ENCODE data around the gene ZSWIM8.

The ZSWIM8 gene

DNA sequence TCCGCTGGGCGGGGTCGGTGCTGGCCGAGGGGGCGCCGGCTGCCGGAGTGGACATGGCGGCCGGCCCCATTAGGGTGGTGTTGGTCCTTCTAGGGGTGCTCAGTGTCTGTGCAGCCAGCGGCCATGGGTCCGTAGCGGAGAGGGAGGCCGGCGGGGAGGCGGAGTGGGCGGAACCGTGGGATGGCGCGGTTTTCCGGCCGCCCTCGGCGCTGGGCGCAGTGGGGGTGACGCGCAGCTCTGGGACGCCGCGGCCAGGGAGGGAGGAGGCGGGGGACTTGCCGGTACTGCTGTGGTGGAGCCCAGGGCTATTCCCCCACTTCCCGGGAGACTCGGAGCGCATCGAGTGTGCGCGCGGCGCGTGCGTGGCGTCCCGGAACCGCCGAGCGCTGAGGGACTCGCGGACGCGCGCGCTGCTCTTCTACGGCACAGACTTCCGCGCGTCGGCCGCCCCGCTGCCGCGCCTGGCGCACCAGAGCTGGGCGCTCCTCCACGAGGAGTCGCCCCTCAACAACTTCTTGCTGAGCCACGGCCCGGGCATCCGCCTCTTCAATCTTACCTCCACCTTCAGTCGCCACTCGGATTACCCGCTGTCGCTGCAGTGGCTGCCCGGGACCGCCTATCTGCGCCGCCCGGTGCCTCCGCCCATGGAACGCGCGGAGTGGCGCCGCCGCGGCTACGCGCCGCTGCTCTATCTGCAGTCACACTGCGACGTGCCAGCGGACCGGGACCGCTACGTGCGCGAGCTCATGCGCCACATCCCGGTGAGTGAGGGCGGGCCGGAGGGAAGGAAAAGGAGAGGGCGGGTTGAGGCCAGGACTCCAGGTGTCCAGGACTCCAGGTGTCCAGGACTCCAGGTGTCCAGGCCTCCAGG, 12.9 kb upstream of the ZSWIM8 start:
- TF ChIP-seq POLR2AphosphoS5 (IDR thresholded peaks at IDR 0.05; ENCODE audit: low read depth, low read length) (peak; percentile 48; the same call in 1 of the 2 replicates), TAF1 (IDR thresholded peaks at IDR 0.05; ENCODE audit: borderline replicate concordance, insufficient read depth, low read length) (0 out of 2 replicates have a peak, but pooled peaks have one; percentile 52), SIN3A (IDR thresholded peaks at IDR 0.05; ENCODE audit: borderline replicate concordance, insufficient read depth, low read length) (0 out of 2 replicates have a peak, but pooled peaks have one; percentile 12), FOXP2 (optimal IDR thresholded peaks at IDR 0.05; ENCODE audit: borderline replicate concordance, extremely low read depth, extremely low read length, insufficient read depth) (peak; percentile 39)
- TF ChIP-seq, protein P1, sequence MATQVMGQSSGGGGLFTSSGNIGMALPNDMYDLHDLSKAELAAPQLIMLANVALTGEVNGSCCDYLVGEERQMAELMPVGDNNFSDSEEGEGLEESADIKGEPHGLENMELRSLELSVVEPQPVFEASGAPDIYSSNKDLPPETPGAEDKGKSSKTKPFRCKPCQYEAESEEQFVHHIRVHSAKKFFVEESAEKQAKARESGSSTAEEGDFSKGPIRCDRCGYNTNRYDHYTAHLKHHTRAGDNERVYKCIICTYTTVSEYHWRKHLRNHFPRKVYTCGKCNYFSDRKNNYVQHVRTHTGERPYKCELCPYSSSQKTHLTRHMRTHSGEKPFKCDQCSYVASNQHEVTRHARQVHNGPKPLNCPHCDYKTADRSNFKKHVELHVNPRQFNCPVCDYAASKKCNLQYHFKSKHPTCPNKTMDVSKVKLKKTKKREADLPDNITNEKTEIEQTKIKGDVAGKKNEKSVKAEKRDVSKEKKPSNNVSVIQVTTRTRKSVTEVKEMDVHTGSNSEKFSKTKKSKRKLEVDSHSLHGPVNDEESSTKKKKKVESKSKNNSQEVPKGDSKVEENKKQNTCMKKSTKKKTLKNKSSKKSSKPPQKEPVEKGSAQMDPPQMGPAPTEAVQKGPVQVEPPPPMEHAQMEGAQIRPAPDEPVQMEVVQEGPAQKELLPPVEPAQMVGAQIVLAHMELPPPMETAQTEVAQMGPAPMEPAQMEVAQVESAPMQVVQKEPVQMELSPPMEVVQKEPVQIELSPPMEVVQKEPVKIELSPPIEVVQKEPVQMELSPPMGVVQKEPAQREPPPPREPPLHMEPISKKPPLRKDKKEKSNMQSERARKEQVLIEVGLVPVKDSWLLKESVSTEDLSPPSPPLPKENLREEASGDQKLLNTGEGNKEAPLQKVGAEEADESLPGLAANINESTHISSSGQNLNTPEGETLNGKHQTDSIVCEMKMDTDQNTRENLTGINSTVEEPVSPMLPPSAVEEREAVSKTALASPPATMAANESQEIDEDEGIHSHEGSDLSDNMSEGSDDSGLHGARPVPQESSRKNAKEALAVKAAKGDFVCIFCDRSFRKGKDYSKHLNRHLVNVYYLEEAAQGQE (IDR thresholded peaks at IDR 0.05; ENCODE audit: insufficient read depth in 1 of 2, low read depth in 2 of 2, low read length in 2 of 2): 0 out of 4 replicates have a peak, but pooled peaks of 1 of the 2 experiments have one; percentile 13

DNA sequence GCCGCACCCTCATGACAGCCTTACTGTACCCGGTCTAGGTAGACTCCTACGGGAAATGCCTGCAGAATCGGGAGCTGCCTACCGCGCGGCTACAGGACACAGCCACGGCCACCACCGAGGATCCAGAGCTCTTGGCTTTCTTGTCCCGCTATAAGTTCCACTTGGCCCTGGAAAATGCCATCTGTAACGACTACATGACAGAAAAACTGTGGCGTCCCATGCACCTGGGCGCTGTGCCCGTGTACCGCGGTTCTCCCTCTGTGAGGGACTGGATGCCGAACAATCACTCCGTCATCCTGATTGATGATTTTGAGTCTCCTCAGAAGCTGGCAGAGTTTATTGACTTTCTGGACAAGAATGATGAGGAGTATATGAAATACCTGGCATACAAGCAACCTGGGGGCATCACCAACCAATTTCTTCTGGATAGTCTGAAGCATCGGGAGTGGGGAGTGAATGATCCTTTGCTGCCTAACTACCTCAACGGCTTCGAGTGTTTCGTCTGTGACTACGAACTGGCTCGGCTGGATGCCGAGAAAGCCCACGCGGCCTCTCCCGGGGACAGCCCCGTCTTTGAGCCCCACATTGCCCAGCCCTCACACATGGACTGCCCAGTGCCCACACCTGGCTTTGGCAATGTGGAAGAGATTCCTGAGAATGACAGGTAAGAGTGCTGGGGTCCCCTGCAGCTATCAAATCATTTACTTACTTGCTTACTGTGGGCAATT, 12.1 kb upstream of the ZSWIM8 start:
- TF ChIP-seq POLR2AphosphoS5 (IDR thresholded peaks at IDR 0.05; ENCODE audit: low read depth, low read length) (no peak), FOXP2 (optimal IDR thresholded peaks at IDR 0.05; ENCODE audit: borderline replicate concordance, extremely low read depth, extremely low read length, insufficient read depth) (no peak), TAF1 (IDR thresholded peaks at IDR 0.05; ENCODE audit: borderline replicate concordance, insufficient read depth, low read length) (no peak), SIN3A (IDR thresholded peaks at IDR 0.05; ENCODE audit: borderline replicate concordance, insufficient read depth, low read length) (no peak)
- TF ChIP-seq, protein P1 (IDR thresholded peaks at IDR 0.05; ENCODE audit: insufficient read depth in 1 of 2, low read depth in 2 of 2, low read length in 2 of 2): no peak

DNA sequence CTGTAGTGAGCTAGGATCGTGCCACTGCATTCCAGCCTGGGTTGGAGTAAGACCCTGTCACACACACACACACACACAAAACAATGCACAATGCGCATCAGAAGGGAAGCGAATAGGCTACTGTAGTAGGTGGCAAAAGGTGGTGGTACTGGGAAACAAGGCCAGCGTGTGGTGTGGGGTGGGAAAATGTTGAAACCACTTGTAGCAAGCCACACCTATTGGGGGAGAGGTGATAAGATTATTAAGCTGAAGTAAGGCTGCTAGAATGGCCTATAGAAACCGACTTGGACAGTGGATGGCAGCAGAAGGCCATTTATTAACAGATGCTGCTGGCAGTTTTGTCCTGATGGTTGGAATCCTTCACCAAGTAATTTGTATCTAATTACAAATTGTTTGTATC, 10.8 kb upstream of the ZSWIM8 start:
- TF ChIP-seq FOXP2 (optimal IDR thresholded peaks at IDR 0.05; ENCODE audit: borderline replicate concordance, extremely low read depth, extremely low read length, insufficient read depth): no peak
- TF ChIP-seq, protein P1 (IDR thresholded peaks at IDR 0.05; ENCODE audit: insufficient read depth in 1 of 2, low read depth in 2 of 2, low read length in 2 of 2): no peak

DNA sequence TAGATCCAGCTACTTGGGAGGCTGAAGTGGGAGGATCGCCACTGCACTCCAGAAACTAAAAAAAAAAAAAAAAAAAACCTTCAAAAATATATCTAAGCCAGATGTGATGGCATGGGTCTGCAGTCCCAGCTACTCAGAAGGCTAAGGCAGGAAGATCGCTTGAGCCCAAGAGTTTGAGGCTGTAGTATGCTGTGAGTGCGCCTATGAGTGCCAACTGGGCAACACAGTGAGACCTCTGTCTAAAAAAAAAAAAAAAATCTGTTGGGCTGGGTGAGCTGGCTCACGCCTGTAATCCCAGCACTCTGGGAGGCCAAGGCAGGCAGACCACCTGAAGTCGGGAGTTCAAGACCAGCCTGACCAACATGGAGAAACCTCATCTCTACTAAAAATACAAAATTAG, 6.4 kb upstream of the ZSWIM8 start:
- TF ChIP-seq, protein P1 (IDR thresholded peaks at IDR 0.05; ENCODE audit: insufficient read depth in 1 of 2, low read depth in 2 of 2, low read length in 2 of 2): no peak
- TF ChIP-seq TAF1 (IDR thresholded peaks at IDR 0.05; ENCODE audit: borderline replicate concordance, insufficient read depth, low read length) (no peak), SIN3A (IDR thresholded peaks at IDR 0.05; ENCODE audit: borderline replicate concordance, insufficient read depth, low read length) (no peak), POLR2AphosphoS5 (IDR thresholded peaks at IDR 0.05; ENCODE audit: low read depth, low read length) (no peak), FOXP2 (optimal IDR thresholded peaks at IDR 0.05; ENCODE audit: borderline replicate concordance, extremely low read depth, extremely low read length, insufficient read depth) (no peak)

Data from PFSK-1 (cell line).